ENCODE data around the gene MSMO1. TPM values are rescaled to one million over a fixed set of nuclear protein-coding genes. Genes with fewer than 3 reads are reported as not detected.
A peak's percentile ranks its signal among the peaks of the same experiment; 100 is the strongest.

Gene MSMO1
- total and polyA plus RNA-seq, 2 donors (not counting 3 experiments of a cell fraction or from before 2014, with no cell fraction given): 74.3 to 109 TPM

DNA sequence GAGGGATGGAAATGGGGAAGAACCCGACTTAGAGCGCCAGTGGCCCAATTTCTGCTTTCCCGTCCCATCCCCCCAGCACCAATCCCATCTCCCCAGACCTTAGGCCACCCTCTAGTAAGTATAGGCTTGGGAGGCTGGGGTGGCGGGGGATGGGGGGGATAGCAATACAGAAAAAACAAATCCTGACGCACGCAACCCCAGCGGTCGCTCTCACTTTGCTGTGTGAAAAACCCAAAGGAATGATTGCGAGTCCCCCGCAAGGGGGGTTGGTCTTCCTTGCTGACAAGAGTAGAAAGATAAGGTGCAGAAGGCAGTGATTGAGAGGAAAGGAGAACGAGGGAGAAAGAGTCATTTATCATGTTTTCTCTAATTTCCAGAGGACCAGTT lies 52.2 kb downstream of the MSMO1 start:
- no peak overlapping the region for H3K9ac ChIP-seq (replicated peaks; ENCODE audit: extremely low read depth, insufficient read depth, low read length)
- H3K4me1 ChIP-seq (ENCODE audit: control insufficient read depth, extremely low read depth, insufficient read depth, low read length): peaks cover 4% of the 10 kb centered on the region
- ChIA-PET POLR2A (no interaction called here), CTCF (interaction anchor here (1.0 to 3.7 kb wide), 4 partner anchors 21 to 248 kb away, joined by 3 to 23 read pairs (median 6); no protein-coding TSS in a partner anchor)
- peak overlapping the region; percentile 91 for H2AFZ ChIP-seq (ENCODE audit: low read depth, low read length)
- no peaks in the 10 kb centered on the region for H4K20me1 ChIP-seq (replicated peaks; ENCODE audit: control insufficient read depth, extremely low read depth, insufficient read depth, low read length)
- peaks cover 2 to 4% of the 10 kb centered on the region in 2 experiments for H3K27me3 ChIP-seq (ENCODE audit: control insufficient read depth in 2 of 2, insufficient read depth in 2 of 2, low read length in 2 of 2)
- no peaks in the 10 kb centered on the region for H3K79me2 ChIP-seq (ENCODE audit: control insufficient read depth, insufficient read depth, low read length)
- TF ChIP-seq MAX (IDR thresholded peaks at IDR 0.05; ENCODE audit: insufficient read depth, insufficient read length): no peak
- TF ChIP-seq POLR2A (IDR thresholded peaks at IDR 0.05; ENCODE audit: low read depth, low read length): no peak
- no peak for TF ChIP-seq EZH2 (IDR thresholded peaks at IDR 0.05; ENCODE audit: borderline replicate concordance, low read depth, low read length, severe bottlenecking)
- TF ChIP-seq FOS (IDR thresholded peaks at IDR 0.05; ENCODE audit: borderline replicate concordance, insufficient read depth, low read length): no peak
- TF ChIP-seq JUN (IDR thresholded peaks at IDR 0.05; ENCODE audit: borderline replicate concordance, insufficient read depth, insufficient read length, low read depth): no peak
- TF ChIP-seq MYC (IDR thresholded peaks at IDR 0.05; ENCODE audit: low read depth, low read length): no peak
- no peak for TF ChIP-seq POLR2AphosphoS5 (IDR thresholded peaks at IDR 0.05; ENCODE audit: insufficient read depth, low read depth, low read length)
- no peak for TF ChIP-seq GATA2 (IDR thresholded peaks at IDR 0.05; ENCODE audit: insufficient read depth, insufficient read length, low read depth, low read length)
- no peak for TF ChIP-seq CTCF (IDR thresholded peaks at IDR 0.05; ENCODE audit: extremely low read depth in 1 of 2, insufficient read depth in 1 of 2, low read depth in 1 of 2, low read length in 2 of 2)
- intact Hi-C loops (cut with micrococcal nuclease) (loop anchor here (1.0 to 10.0 kb wide), 3 partner anchors 53 to 715 kb away; partner anchors contain the start of gene MSMO1), dilution Hi-C loops (cut with MboI; ENCODE audit: extremely low pct_ligation_motif_present, low sequenced_read_pairs) (no loop called here)
- peak overlapping the region; percentile 17 to 49 (median 30) for H3K4me3 ChIP-seq (replicated peaks in 1 of 3; ENCODE audit: insufficient read depth in 1 of 3, low read depth in 1 of 3, low read length in 3 of 3)
- DNase-seq (ENCODE audit: low read depth, low spot score) (no peak), FAIRE-seq (no peak)
- no peaks in the 10 kb centered on the region for H3K9me1 ChIP-seq (replicated peaks; ENCODE audit: control insufficient read depth, extremely low read depth, insufficient read depth, low read length)
- no peak overlapping the region for H3K27ac ChIP-seq (ENCODE audit: insufficient read depth, low read depth, low read length)
- BruUV-seq (replicated peaks): no TSS peak
- no peaks in the 10 kb centered on the region for H3K9me3 ChIP-seq (replicated peaks; ENCODE audit: control insufficient read depth, insufficient read depth, low read length)
- no peak overlapping the region for H3K4me2 ChIP-seq (ENCODE audit: insufficient read depth, low read length)
- no peaks in the 10 kb centered on the region for H3K36me3 ChIP-seq (ENCODE audit: control insufficient read depth in 2 of 2, extremely low read depth in 1 of 2, insufficient read depth in 2 of 2, low read length in 2 of 2)

Measured in endothelial cell of umbilical vein (primary cell).